SK-N-SH treated with all-trans-retinoic acid at 6 μM for 48 hours (cell line): ENCODE data around the gene LRCH4.

Experiments
- ATAC-seq: fragments of 200-7000 bp; cut with Tn5 transposase; 3 replicates; pipeline ENCODE4 v1.9.1; 2020; ENCODE audit warnings: mild to moderate bottlenecking, moderate library complexity
- ARNTL ChIP-seq: fragments of 450-650 bp; formaldehyde crosslinking; IDR thresholded peaks from 2 replicates; pipeline ENCODE4 v1.5.0; 2020; ENCODE audit warnings: low read depth, mild to moderate bottlenecking, moderate library complexity, borderline replicate concordance
- BACH2 ChIP-seq: fragments of 250-450 bp; sonication (Bioruptor Pico); IDR thresholded peaks from 2 replicates; pipeline ENCODE4 v1.9.0; 2021; ENCODE audit warnings: mild to moderate bottlenecking, borderline replicate concordance
- CSRNP3 ChIP-seq: fragments of 250-450 bp; sonication (Bioruptor Pico); IDR thresholded peaks from 2 replicates; pipeline ENCODE4 v1.5.1; 2021; ENCODE audit warnings: mild to moderate bottlenecking, moderate library complexity
- ESRRG ChIP-seq: fragments of 250-450 bp; sonication (Bioruptor Pico); IDR thresholded peaks from 2 replicates; pipeline ENCODE4 v1.6.1; 2021; ENCODE audit warnings: mild to moderate bottlenecking
- GLIS3 ChIP-seq: fragments of 250-450 bp; sonication (Bioruptor Pico); IDR thresholded peaks from 2 replicates; pipeline ENCODE4 v1.5.0; 2020; ENCODE audit warnings: mild to moderate bottlenecking, moderate library complexity
- ISL1 ChIP-seq: fragments of 250-450 bp; sonication (Bioruptor Pico); IDR thresholded peaks from 2 replicates; pipeline ENCODE4 v2.1.2; 2022; ENCODE audit warnings: mild to moderate bottlenecking, moderate library complexity
- OSR1 ChIP-seq: fragments of 250-450 bp; sonication (Bioruptor Pico); IDR thresholded peaks from 2 replicates; pipeline ENCODE4 v1.8.0; 2022; ENCODE audit warnings: moderate library complexity, mild to moderate bottlenecking, inconsistent platforms
- PATZ1 ChIP-seq: fragments of 250-450 bp; sonication (Bioruptor Pico); IDR thresholded peaks from 2 replicates; pipeline ENCODE4 v1.8.0; 2020; ENCODE audit warnings: mild to moderate bottlenecking, moderate library complexity, borderline replicate concordance
- POU6F1 ChIP-seq: fragments of 250-450 bp; sonication (Bioruptor Pico); IDR thresholded peaks from 2 replicates; pipeline ENCODE4 v1.8.0; 2021; ENCODE audit warnings: low read depth, mild to moderate bottlenecking, moderate library complexity, borderline replicate concordance
- PPARA ChIP-seq: fragments of 250-450 bp; sonication (Bioruptor Pico); IDR thresholded peaks from 2 replicates; pipeline ENCODE4 v1.5.0; 2020; ENCODE audit warnings: mild to moderate bottlenecking, borderline replicate concordance
- RARB ChIP-seq: fragments of 250-450 bp; sonication (Bioruptor Pico); IDR thresholded peaks from 2 replicates; pipeline ENCODE4 v1.8.0; 2021; ENCODE audit warnings: mild to moderate bottlenecking, moderate library complexity
- SNAI2 ChIP-seq: fragments of 250-450 bp; sonication (Bioruptor Pico); IDR thresholded peaks from 2 replicates; pipeline ENCODE4 v1.5.0; 2020; ENCODE audit warnings: mild to moderate bottlenecking, moderate library complexity
- TCF4 ChIP-seq: fragments of 250-450 bp; sonication (Bioruptor Pico); IDR thresholded peaks from 2 replicates; pipeline ENCODE4 v1.8.0; 2021; ENCODE audit warnings: mild to moderate bottlenecking, moderate library complexity, borderline replicate concordance
- TOX ChIP-seq: fragments of 250-450 bp; sonication (Bioruptor Pico); IDR thresholded peaks from 2 replicates; pipeline ENCODE4 v1.8.0; 2021; ENCODE audit warnings: mild to moderate bottlenecking, moderate library complexity, borderline replicate concordance
- TSHZ2 ChIP-seq: fragments of 250-450 bp; sonication (Bioruptor Pico); IDR thresholded peaks from 2 replicates; pipeline ENCODE4 v1.5.0; 2020; ENCODE audit warnings: mild to moderate bottlenecking, moderate library complexity
- ZC3H10 ChIP-seq: fragments of 250-450 bp; sonication (Bioruptor Pico); IDR thresholded peaks from 2 replicates; pipeline ENCODE4 v1.5.1; 2021; ENCODE audit warnings: mild to moderate bottlenecking, moderate library complexity
- ZFP3 ChIP-seq: fragments of 250-450 bp; sonication (Bioruptor Pico); IDR thresholded peaks from 2 replicates; pipeline ENCODE4 v1.5.0; 2020; ENCODE audit warnings: mild to moderate bottlenecking, moderate library complexity
- ZFP30 ChIP-seq: fragments of 450-650 bp; formaldehyde crosslinking; IDR thresholded peaks from 2 replicates; pipeline ENCODE4 v1.5.0; 2022; ENCODE audit warnings: mild to moderate bottlenecking, moderate library complexity
- ZNF565 ChIP-seq: fragments of 450-650 bp; formaldehyde crosslinking; conservative IDR thresholded peaks from 2 replicates; pipeline ENCODE4 v1.5.0; 2020; ENCODE audit warnings: low read depth, mild to moderate bottlenecking, moderate library complexity
- ZNF70 ChIP-seq: fragments of 450-650 bp; formaldehyde crosslinking; IDR thresholded peaks from 2 replicates; pipeline ENCODE4 v1.5.0; 2020; ENCODE audit warnings: mild to moderate bottlenecking, moderate library complexity
- ZNF8 ChIP-seq: fragments of 450-650 bp; formaldehyde crosslinking; IDR thresholded peaks from 2 replicates; pipeline ENCODE4 v1.5.0; 2020; ENCODE audit warnings: mild to moderate bottlenecking, moderate library complexity

The LRCH4 gene

GRCh38 chr7:100630066-100630465 is 44.1 kb upstream of the LRCH4 start:
- no peak for ATAC-seq
- TF ChIP-seq ARNTL (CRISPR knock-in tag): no peak
- no peak for TF ChIP-seq BACH2
- TF ChIP-seq PATZ1 (CRISPR knock-in tag): no peak
- no peak for TF ChIP-seq RARB (CRISPR knock-in tag)
- TF ChIP-seq CSRNP3 (CRISPR knock-in tag): no peak

GRCh38 chr7:100629117-100629716 is 43.3 kb upstream of the LRCH4 start:
- TF ChIP-seq SNAI2 (CRISPR knock-in tag): no peak
- TF ChIP-seq TOX (CRISPR knock-in tag): no peak
- TF ChIP-seq CSRNP3 (CRISPR knock-in tag): no peak
- TF ChIP-seq ZNF565 (CRISPR knock-in tag): no peak
- no peak for TF ChIP-seq ZC3H10 (CRISPR knock-in tag)
- no peak for TF ChIP-seq ZFP30 (CRISPR knock-in tag)
- no peak for TF ChIP-seq GLIS3 (CRISPR knock-in tag)
- no peak for TF ChIP-seq POU6F1 (CRISPR knock-in tag)
- no peak for TF ChIP-seq ISL1
- peak; percentile 20 for ATAC-seq

- TF ChIP-seq ARNTL (CRISPR knock-in tag) (no peak), ZFP30 (CRISPR knock-in tag) (no peak), TOX (CRISPR knock-in tag) (no peak), PPARA (CRISPR knock-in tag) (no peak), OSR1 (CRISPR knock-in tag) (no peak), BACH2 (no peak), ZNF8 (no peak), CSRNP3 (CRISPR knock-in tag) (no peak), ESRRG (CRISPR knock-in tag) (no peak), TCF4 (no peak), SNAI2 (CRISPR knock-in tag) (no peak), RARB (CRISPR knock-in tag) (no peak), ISL1 (no peak), PATZ1 (CRISPR knock-in tag) (no peak), TSHZ2 (no peak), ZFP3 (CRISPR knock-in tag) (no peak), ZNF70 (CRISPR knock-in tag) (no peak)
- ATAC-seq: no peak
Observed at GRCh38 chr7:100627238-100627549, 41.3 kb upstream of the LRCH4 start.
